Nasal cavity respiratory epithelium epithelial cell of viscerocranial mucosa (primary cell): ENCODE measurements around the gene ALG1. TPM values are rescaled to one million over a fixed set of nuclear protein-coding genes. Genes with fewer than 3 reads are reported as not detected.

Experiments used
- total RNA-seq: library from RNA; depleted of rRNA; stranded (reverse); fragments of >200 nt; gene quantifications from 2 replicates; pipeline ENCODE4 v1.2.3, GENCODE V29; 2014

ALG1 gene
- total RNA-seq, result 17.6 and 20.2 TPM in 2 replicates

GRCh38 chr16:5071681-5072333 lies at the start of gene ALG1:
Gene ALG1 (plus strand): TSS chr16:5071843. CDS start chr16:5071850, 7 bp downstream.

GRCh38 chr16:5033256-5034166 lies 38.1 kb upstream of the ALG1 start, which contains the start of gene NAGPA:
Gene NAGPA (minus strand): TSS chr16:5033935. CDS start chr16:5033914, 21 bp downstream.

GRCh38 chr16:5065813-5066212 lies 5.8 kb upstream of the ALG1 start, which contains the start of gene C16orf89:
Gene C16orf89 (minus strand): TSS chr16:5065956. CDS start chr16:5065908, 48 bp downstream.

GRCh38 chr16:5097470-5098220 lies 26.0 kb downstream of the ALG1 start, which contains the start of gene EEF2KMT:
Gene EEF2KMT (minus strand): TSS chr16:5097795. CDS start chr16:5097739, 56 bp downstream.

Other genes starting within 250 kb of the ALG1 start
- gene GLYR1, start 224.6 kb upstream of the ALG1 start, total RNA-seq, result 40.7 and 68.3 TPM in 2 replicates
- gene UBN1, start 224.4 kb upstream of the ALG1 start, total RNA-seq, result 33.2 and 44.3 TPM in 2 replicates
- 199 and 267 TPM in 2 replicates for gene PPL, start 134.7 kb upstream of the ALG1 start, total RNA-seq
- gene SEC14L5, start 113.5 kb upstream of the ALG1 start, total RNA-seq, result 0.14 and 0.34 TPM in 2 replicates
- 9.6 and 18.2 TPM in 2 replicates for gene NAGPA, start 37.9 kb upstream of the ALG1 start, total RNA-seq
- not detected in 2 replicates for gene C16orf89, start 5.9 kb upstream of the ALG1 start, total RNA-seq
- 19.8 and 20.2 TPM in 2 replicates for gene EEF2KMT, start 26.0 kb downstream of the ALG1 start, total RNA-seq